8988T (cell line): ENCODE data around the gene STK32A.

ENCODE experiments used
- DNase-seq: peaks from one replicate; pipeline ENCODE4 v3.0.0; 2011

STK32A gene

DNA sequence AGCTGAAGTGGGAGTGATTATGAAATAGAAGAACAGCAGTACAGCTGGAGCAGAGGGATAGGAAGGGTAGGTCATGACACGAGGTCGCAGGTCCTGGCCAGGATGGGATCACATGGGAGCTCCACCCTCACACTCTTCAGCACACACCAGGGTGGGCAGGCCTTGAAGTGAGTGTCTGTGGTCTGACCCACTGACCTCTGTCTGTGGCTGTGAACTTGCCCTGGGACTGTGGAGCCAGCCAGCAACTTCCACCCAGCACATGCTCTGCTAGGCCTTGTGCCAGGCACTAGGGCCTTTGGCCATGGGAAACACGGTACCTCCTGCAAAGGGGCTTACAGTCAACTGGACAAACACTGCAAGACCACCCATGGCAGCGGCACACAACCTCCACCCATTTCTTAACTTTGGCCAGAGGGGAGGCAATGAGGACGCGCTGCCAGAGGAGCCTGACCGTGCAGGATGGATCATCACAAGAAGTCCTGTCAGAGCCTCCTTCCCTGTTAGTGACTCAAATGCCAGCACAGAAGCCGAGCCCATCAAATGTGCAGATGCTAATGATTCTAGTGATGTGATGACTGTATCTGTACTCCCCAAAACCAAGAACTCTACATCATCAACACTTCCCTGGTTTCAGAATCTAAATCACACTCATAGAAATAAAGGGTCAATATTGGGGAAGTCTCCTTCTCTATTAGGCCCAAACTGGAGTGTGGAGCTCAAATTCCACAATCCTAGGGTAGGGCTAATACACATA lies 161.4 kb downstream of the STK32A start:
- DNase-seq, result no peak

DNA sequence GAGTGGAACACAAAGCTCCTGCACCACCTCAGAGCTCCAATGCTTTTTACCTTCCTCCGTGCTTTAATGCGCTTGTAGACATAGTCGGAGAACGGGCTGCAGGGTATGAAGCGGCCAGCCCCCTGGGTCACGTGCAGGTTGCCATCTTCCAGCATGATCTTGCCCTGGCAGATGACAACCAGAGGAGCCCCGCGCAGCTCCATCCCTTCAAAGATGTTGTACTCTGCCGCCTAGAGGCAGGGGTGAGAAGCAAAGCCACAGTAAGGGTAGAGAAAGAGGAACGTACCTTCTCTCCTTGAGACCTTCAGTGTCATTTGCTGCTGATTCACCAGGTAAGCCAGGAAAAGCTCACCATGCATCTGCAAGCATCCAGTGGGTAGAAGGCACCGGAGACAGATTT lies 162.8 kb downstream of the STK32A start:
- DNase-seq, result no peak

DNA sequence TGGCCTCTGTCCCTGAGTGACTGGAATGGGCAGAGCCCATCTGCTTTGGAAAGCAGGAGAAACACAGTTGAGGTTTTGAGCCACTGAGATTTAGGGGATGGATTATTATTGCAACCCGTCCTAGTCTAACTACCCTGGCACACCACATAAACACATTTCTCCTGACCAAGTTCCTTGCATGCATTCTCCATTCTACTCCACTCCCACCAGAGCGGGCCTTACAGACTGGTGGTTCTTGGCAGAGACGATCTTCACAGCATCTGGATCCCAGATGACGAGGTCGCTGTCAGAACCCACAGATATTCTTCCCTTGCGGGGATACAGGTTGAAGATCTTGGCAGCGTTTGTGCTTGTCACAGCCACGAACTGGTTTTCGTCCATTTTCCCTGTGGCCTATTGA lies 164.0 kb downstream of the STK32A start:
- no peak for DNase-seq

DNA sequence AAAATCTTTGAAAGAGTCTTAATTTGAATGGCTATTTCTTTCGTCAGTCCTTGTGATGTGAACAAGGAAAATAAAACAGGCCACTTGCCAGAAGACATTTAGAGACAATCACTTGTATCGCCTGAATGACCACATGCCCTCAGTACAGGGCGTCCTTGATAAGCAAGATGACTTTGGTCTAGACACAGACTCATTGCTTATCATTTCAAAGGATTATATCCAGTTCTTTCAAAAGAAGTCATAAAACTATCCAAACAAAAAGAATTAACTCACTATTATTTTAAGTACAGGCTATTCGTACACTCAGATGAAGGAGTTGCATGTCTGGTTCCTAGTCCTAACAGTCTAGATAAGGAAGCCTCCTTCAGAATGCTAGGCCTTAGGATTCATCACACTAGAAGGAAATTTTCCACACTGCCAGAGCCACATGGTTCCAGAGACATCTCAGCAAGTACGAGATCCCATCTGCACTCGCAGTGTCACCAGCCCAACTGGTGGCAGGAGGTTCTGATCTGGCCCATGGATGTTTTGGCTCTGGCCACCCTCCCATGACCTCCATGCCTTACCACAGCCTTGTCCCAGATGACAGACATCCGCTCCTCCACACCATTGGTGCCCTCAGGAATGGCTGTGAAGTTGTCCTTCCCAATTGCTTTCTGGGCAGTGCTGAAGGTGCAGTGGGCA lies 165.4 kb downstream of the STK32A start:
- DNase-seq, result no peak

DNA sequence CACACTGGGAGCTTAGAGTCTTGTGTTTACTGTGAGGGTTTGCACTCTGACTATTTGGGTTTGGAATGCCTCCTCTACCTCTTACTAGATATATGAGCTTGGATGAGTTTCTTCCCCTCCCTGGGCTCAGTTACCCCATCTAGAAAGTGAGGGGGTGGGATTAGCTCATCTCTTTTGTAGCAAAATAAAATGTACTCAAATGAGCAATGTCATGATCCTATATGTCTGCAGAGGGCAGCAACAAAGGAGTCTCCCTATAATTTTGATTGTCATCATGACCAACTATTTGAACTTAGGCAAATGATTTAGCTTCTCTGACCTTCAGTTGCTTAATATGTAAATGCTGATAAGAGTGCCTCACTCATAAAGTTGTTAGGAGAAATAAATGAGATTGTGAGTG lies 166.1 kb downstream of the STK32A start:
- DNase-seq, result no peak

DNA sequence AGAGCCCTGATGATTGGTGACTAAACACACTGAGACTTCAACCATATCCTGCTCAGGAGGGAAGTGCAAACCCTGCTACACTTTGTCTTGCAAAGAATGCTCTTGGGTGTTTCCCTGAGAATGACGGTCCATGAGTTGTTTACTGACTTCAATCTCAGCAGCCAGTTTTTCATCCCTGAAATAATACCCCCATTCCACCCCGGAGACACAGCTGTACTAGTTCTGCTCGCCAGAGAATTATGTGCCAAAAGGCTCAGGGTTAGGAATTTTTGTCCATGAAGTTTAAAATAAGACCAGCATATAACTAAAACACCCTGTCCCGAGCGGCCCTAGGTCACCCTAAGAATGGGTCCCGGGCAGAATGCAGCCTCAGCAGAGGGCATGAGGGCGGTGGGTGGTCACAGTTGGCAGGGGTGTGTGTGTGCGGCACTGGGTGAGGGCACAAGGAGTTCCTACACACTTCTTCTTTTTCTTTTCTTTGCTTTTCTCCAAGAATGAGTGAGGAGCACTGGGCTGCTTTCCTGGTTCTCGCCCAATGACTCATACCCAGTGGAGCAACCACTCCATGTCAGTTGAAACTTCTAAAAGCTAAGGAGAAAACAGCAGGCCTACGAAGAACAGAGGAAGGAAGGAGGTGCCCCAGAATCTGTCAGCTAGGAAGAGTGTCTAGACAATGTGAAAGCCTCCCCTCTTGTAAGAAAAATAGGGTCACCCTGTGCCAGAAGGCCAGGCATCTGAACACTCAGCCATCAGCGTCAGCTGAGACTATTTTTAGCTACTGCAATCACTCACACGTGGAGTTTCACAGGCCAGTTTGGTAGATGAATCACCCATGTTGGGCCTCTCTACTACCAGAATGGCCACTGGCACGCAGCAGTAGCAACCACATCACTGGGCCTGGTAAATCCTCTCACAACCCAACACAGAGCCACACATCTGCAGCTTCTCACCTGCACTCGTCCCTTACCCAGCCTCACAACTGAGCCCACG lies 169.1 kb downstream of the STK32A start:
- DNase-seq, result no peak

DNA sequence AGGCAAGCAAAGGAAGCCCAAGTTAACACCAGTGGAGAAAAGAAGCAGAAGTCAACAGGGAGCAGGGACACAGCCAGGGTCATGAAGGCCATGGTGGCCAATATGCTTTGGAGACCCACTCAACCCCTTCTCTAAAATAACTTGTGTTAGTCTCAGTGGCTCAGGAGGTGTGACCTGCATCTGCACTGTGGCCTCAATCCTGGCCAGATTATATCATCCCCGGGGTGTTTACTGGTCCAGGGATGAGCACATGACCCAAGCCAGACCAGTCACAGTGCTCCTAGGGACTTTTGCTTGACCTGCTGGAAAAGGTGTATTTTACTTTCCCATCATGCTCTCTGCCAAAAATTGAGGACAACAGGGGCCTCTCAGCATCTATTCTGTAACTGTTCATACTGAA lies 169.9 kb downstream of the STK32A start:
- no peak for DNase-seq

DNA sequence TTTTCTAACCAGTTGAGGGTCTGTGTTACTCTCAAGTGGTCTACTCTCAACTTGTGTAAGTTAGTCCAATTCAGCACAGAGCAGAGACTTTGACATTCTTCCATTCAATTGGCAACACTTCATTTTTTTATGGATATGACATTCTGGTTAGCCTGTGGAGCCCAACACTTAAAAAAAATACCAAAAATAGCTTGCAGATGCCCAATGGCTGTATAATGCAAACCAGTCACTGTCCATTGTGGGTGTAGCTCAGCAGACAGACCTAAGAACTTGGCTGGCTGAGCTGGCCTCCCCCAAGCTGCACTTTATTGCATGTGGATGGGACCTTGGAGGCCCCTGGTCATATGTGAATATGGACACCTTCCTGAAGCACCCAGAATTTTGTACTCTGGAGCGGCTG lies 171.8 kb downstream of the STK32A start:
- DNase-seq, result no peak

DNA sequence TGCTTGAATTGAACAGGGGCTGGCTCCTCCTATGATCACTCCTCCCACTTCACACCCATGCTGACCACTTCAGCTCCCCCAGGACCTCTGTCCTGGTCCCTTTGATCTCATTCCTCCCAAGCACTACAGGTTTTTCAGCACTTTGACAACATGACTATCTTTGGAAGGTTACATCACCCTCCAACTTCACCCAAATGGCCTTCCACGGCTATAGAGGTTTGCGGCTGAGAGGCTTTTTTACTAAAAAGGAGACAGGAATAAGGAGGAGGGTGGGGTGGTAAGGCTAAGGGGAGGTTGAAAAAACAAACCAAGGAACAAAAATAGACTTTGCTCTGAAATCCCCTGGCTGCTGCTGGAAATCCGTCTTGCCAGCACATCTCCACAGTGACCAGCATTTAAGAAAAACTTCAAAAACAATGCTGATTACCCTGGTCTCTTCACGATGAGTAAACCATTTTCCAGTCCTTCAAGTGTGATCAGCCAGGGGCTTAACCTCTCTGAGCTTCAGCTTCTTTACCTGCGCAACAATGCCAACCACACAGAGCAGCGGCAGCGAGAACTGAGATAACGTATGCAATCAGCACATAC lies 172.4 kb downstream of the STK32A start:
- DNase-seq, result no peak

DNA sequence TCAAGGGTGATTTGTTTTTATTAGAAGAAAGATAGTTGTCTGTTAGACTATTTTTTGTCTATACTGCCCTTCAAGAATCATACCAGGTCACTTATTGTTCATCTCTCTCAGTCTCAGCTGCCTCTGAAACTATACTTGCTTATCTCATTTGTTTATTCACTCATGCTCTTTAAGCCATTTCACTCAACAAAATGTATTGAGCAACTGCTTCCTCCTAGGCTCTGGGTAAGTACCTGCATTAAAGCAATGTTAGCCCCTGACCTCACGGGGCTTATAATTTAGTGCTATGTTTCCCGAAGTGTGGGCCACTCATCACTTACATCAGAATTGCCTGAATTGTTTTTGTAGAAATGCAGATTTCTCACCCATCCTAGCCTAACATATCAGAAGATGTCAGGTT lies 174.2 kb downstream of the STK32A start:
- no peak for DNase-seq

DNA sequence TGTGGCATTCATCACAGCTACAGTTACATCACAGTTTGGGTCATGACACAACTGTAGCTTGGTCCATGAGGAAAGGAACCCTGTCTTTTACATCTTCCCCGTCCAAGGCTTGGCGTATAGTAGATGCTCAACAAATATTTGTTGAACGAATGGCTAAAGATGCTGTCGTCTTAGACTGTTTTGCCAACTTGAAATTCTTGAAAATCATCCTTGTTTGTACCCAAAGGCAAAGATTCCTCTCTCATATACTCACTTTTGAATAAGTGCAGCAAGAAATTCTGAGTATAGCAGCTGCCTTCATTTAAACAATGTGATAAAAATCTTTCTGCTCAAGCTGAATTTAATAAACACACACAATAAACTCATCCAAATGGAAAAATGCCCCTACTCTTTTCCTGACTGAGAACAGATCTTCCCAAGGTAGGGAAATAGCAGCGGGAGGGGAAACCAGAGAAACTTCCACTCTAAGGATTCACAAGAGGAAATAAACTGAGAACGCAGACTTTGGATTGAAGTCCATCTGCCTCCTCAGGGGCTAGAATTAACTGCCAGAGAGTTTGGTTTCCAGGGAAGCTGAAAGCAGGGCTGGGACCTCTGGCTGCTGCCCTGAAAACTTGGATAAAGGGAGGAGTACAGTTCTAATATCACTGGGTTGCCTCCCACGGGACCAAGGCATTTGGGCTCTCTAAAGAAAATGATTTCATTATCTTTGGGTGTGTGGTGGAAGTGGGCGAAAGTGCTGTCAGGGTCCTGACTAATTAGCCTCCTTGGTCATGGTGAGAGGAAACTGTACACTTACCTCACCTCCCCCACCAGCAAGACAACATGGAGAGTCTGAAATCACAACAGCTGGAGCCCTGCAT lies 175.9 kb downstream of the STK32A start:
- no peak for DNase-seq

DNA sequence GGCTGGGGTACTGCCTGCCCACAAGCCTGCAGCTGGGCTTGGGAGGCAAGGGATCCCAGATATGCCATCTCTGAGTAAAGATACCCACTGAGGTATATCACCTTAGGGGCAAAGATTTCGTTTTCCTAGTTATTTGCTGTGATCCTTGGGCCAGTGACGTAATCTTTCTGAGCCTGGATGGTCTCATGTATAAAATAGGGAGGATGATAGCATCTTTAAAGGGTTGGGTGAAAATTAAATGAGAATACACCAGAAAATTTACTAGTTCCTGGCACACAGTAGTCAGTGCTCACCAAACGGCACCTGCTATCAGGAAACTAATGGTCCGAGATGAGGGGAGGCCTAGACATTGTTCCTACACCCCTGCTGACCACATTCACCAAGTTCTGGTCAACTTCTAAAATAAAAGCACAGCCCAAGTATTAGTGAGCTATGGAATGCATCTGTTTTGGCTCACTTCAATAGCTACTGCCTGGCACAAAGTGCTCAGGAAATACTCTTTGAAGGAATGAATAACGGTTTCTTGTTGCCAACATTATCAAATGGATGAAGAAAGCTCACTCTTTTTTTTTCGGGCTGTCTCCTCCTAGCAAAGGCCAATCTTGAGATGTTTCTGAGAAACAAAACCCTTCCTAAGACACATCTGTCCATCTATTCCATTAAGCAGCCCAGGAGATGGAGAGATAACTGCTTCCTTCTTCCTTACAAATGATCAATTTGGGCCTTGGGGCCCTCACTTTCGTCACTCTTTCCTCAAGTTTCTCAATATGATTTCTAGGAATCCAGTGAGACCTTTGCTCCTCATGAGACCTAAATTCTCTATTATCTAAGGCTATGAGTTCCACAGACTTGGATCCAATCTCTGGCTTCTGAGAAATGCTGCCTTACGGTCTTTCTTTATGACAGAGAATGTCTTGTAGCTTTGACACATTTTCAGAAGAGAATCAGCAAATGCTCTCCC lies 176.8 kb downstream of the STK32A start:
- no peak for DNase-seq

DNA sequence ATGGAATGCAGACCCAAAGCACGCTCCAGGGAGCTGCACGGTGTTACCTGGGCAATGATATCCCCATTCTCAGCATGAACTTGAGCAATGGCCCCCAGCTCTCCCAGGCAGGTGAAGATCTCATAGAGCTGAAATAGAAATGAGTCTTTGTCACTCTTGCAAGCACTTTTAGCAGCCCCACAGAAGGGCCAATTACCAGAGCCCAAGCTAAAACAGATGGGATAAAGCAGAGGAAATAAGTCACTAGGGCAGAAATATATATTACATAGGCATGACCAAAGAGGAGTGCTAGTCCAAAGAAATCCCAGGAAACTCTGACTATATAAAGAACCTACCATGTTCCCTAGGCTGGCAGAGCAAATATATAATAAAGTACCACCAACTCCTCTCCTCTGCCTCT lies 177.7 kb downstream of the STK32A start:
- no peak for DNase-seq

DNA sequence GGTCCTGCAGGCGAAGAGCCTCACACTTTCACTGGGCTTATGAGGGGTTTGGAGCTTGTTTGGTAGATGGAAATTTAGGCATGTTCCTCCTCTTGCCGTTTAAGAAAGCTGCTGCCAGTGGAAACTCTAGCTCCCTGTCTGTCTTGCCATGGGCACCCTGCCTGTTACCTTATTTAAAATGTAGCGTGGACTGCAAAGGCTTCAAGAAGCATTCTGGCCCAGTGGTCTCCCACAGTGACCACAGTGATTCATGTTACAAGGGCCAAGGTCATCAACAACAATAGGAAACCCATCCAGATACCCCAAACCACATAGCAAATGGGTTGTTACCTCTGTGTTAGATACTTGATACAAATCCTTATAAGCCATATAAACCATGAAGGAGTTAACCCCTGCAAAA lies 178.4 kb downstream of the STK32A start:
- no peak for DNase-seq

DNA sequence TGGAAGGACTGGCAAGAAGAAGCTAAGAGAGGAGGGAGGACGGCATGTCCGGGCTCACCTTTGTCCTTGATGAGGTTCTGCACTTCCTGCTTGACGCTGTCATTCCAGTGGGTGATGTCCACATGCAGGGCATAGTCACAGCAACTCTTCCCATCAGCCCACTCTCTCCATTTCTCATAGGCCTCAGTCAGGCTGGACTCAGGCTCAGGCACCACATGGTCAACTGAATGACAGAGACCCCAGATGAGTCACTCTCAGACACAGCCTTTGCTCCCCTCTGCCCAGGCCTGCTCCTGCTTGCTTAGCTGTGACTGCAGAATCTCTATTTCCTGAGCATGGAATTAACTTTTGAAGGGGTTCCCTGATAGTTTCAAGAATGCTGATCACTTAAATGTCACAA lies 180.8 kb downstream of the STK32A start:
- DNase-seq, result no peak

DNA sequence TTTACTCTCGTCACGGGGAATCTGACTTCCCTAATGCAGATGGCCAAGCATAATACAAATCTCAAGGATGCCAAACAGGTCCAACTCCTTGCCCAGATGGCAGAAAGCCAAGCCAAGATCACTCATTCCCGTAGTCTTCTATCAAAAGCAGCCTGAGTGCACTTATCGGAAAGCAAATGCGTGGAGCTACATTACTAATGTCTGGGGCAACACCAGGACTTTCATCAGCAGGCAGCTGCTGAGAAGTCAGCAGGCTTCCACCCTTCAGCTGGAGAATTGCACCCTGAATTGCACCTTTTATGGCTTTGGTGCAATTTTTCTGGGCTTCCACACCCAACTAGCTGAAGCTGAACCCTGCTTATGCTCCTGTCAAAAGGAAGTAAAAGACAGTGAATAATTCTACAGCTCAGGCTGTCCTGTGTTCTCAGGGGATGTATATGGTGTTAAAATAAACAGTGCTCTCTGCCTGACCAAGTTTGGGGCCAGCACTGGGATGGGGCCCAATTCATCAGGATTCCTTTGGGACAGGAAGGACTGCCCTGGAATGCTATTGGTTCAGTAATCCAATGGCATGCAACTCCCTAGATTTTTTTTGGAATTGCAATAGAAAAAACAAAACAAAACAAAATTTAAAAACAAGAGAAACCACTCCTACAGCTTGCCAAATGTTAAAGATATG lies 182.4 kb downstream of the STK32A start:
- DNase-seq, result no peak

DNA sequence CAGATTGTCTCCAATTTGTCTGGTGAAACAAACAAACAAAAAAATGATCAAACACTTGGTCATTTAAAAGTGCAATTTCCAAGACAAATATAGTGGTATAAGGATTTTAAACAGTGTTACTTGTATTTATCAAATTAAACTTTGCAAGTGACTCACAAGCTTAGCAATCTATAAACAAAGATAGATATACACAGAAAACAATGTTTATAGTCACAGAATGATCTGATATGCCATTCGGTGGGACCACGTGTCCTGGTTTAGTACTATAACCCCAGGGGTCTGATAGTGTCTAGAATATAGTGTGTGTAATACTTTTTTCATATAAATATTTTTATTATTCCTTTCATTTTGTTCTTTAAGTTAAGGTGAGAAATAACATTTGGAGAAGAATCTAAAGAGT lies 183.8 kb downstream of the STK32A start:
- no peak for DNase-seq

DNA sequence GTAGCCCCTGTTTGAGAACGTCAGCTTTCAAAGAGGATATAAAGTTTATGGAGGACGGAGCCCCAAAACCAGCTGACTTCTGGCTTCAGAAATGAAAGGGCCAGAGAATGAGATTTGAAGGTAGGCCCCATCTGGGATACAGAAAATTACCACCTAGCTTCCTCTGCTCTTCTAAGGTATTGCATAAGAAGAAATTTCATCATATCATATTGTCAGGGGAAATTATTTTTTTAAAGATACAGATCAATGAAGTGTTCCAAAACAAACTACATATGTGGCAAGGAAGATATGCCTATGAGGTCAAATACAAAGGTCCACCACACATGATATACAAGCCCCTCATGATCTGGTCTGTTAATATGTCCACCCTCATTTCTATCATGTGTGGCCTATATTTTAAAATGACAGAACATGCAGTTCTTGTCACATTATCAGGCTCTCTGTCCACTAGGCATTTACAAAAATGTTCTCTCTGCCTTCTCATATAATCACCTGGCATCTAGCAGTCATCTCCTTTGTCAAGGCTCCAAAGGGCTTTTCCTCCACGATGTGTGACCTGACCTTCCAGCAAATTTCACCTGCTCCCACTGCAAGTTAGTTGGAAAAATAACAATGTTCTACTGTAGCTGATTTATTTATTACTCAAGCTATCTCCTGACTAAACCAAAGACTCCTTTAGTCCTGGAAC lies 192.0 kb downstream of the STK32A start:
- DNase-seq, result no peak

DNA sequence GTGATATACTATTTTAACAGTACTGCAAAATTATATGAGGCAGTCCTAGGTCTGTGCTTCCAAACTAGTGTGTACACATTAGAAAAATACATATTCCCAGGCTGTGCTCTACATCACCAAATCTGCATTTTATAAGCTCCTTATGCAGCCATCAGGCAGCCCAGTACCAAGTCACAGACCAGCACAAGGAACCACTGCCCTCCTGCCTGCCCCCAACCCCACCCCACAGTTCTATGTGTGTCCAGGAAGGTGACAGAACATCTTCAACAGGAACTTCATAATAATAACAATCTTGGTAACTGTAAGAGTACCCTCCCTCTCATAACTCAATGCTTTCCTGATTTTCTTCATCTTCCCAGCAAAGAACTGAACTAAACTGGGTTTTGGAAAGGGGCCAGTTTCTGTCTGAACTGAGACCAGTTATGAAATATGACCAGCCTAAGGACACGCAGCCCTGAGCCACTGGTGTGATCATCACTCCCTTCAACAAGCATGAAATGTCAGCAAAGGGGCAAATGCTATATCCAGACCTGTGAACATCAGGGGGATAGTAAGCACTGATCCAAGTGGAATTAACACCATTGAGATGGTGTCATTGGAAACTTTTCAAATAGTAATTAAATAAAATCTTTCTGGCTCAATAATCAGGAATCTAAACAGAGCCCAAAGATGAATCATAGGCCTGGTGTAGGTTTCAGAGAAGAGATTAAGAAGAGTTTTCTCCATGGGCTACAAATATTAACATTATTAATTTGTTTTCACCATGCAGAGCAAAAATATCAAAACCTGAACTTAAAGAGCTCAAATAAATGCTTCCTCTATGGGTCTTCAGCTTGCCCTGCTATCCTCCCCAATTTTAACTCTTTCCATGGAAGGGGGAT lies 192.9 kb downstream of the STK32A start:
- DNase-seq, result no peak
